K562 (cell line): ENCODE results near the gene TSPAN3. TPM values are rescaled to one million over a fixed set of nuclear protein-coding genes. Genes with fewer than 3 reads are reported as not detected.

Experiments
- ATAC-seq: fragments of 200-7000 bp; cut with Tn5 transposase; 3 replicates; pipeline ENCODE4 v1.9.1; 2020; ENCODE audit warnings: moderate library complexity
- BruUV-seq: library from RNA; stranded (reverse); fragments of 400-500 nt; replicated peaks from 2 replicates; lab custom pipeline; 2021; lab: Mats Ljungman, UMichigan
- CTCF ChIA-PET: fragments of 300-600 bp; formaldehyde crosslinking; extraction: SDS; loops from one replicate; lab custom pipeline; 2021; ENCODE audit warnings: low intra/inter-chr PET ratio; lab: Yijun Ruan, JAX
- POLR2A ChIA-PET: fragments of 300-600, 350-650 bp; sonication (Branson Sonifier 250); formaldehyde crosslinking; extraction: SDS; loops from one replicate; lab custom pipeline; 2021; ENCODE audit warnings: antibody characterized with exemption, inconsistent platforms; lab: Yijun Ruan, JAX
- DNase-seq, 4 experiments: peaks; one replicate each; pipeline versions ENCODE4 v3.0.0 to v3.0.0-alpha.2; 2011 to 2018; ENCODE audit warnings: low spot score in 3 of 4, mixed read lengths in 3 of 4; ENCODE audit errors: extremely low read depth in 1 of 4
- FAIRE-seq: peaks from 2 replicates; lab custom pipeline; 2011; peaks lifted over from hg19 to GRCh38; lab: Jason Lieb, UNC
- H2AFZ ChIP-seq: 2 replicates; pipeline ENCODE4 v1.6.0; 2011; ENCODE audit warnings: low read depth, low read length, control low read depth, inconsistent platforms
- H3K27ac ChIP-seq: fragments of 200-600 bp; 3 replicates; pipeline ENCODE4 v1.8.0; 2011; ENCODE audit warnings: low read depth, mild to moderate bottlenecking, control low read depth, inconsistent platforms, low read length, moderate library complexity, mixed read lengths; ENCODE audit errors: extremely low read depth
- H3K27me3 ChIP-seq, 2 experiments: fragments of 300-600 bp in 1 of 2; 2 replicates in 1 of 2; 3 replicates in 1 of 2; pipeline versions ENCODE4 v1.6.0 to v1.8.0; 2011; ENCODE audit warnings: inconsistent platforms in 2 of 2, low read length in 2 of 2, mild to moderate bottlenecking in 1 of 2, mixed read lengths in 1 of 2, moderate library complexity in 1 of 2; ENCODE audit not compliant: control insufficient read depth in 2 of 2, insufficient read depth in 2 of 2
- H3K36me3 ChIP-seq: fragments of 300-600 bp; 3 replicates; pipeline ENCODE4 v1.8.0; 2011; ENCODE audit warnings: mild to moderate bottlenecking, low read length, inconsistent platforms; ENCODE audit not compliant: control insufficient read depth, insufficient read depth
- H3K4me1 ChIP-seq, 2 experiments: fragments of 200-600 bp in 1 of 2; replicated peaks in 1 of 2; 2 replicates in 1 of 2; 3 replicates in 1 of 2; pipeline versions ENCODE4 v1.5.1 to v1.8.0; 2011; ENCODE audit warnings: inconsistent platforms in 2 of 2, low read length in 2 of 2, mild to moderate bottlenecking in 1 of 2, mixed read lengths in 1 of 2, moderate library complexity in 1 of 2; ENCODE audit not compliant: control insufficient read depth in 2 of 2, insufficient read depth in 2 of 2
- H3K4me2 ChIP-seq: 2 replicates; pipeline ENCODE4 v1.6.1; 2011; ENCODE audit warnings: low read length, control low read depth, inconsistent platforms, mixed read lengths; ENCODE audit not compliant: insufficient read depth
- H3K4me3 ChIP-seq: fragments of 200-600 bp; sonication (generic), shearing (Covaris generic); 2 replicates; pipeline ENCODE4 v1.5.1; 2016; ENCODE audit warnings: control low read depth, inconsistent platforms
- H3K79me2 ChIP-seq: fragments of 200-600 bp; 3 replicates; pipeline ENCODE4 v1.8.0; 2011; ENCODE audit warnings: low read length, inconsistent platforms; ENCODE audit not compliant: control insufficient read depth, insufficient read depth
- H3K9ac ChIP-seq, 2 experiments: 2 replicates each; pipeline versions ENCODE4 v1.6.0 to v1.6.1; 2011; ENCODE audit warnings: low read depth in 2 of 2, low read length in 2 of 2, control low read depth in 1 of 2, inconsistent platforms in 1 of 2, mild to moderate bottlenecking in 1 of 2, mixed read lengths in 1 of 2; ENCODE audit not compliant: insufficient read depth in 1 of 2
- H3K9me1 ChIP-seq: one replicate; pipeline ENCODE4 v1.6.0; 2011; ENCODE audit warnings: inconsistent platforms, mild to moderate bottlenecking, low read length, moderate library complexity; ENCODE audit not compliant: control insufficient read depth, insufficient read depth
- H3K9me3 ChIP-seq: replicated peaks from 2 replicates; pipeline ENCODE4 v1.5.1; 2011; ENCODE audit warnings: low read depth, low read length, inconsistent platforms; ENCODE audit not compliant: control insufficient read depth, insufficient read depth
- H4K20me1 ChIP-seq: replicated peaks from 2 replicates; pipeline ENCODE4 v1.6.1; 2011; ENCODE audit warnings: low read length, inconsistent platforms, mixed read lengths; ENCODE audit not compliant: control insufficient read depth, insufficient read depth
- BRCA1 ChIP-seq, 2 experiments: fragments of 450-650 bp in 1 of 2; sonication (generic) in 1 of 2; formaldehyde crosslinking in 1 of 2; IDR thresholded peaks; 2 replicates each; pipeline versions ENCODE4 v1.5.0 to v1.6.1; 2017 to 2020; ENCODE audit warnings: mild to moderate bottlenecking in 1 of 2, missing genetic modification reagents in 1 of 2
- CBX2 ChIP-seq: fragments of 200-600 bp; sonication (generic); IDR thresholded peaks from one replicate; pipeline ENCODE4 v1.6.1; 2012; ENCODE audit warnings: mild to moderate bottlenecking, low read length, inconsistent platforms; ENCODE audit not compliant: insufficient read depth, poor library complexity, severe bottlenecking
- HDGF ChIP-seq: fragments of 450-650 bp; IDR thresholded peaks from 2 replicates; pipeline ENCODE4 v1.6.1; 2016
- JUNB ChIP-seq: fragments of 450-650 bp; formaldehyde crosslinking; conservative IDR thresholded peaks from 2 replicates; pipeline ENCODE4 v1.4.0; 2020; ENCODE audit warnings: mild to moderate bottlenecking
- NFXL1 ChIP-seq: fragments of 450-650 bp; formaldehyde crosslinking; IDR thresholded peaks from 2 replicates; pipeline ENCODE4 v1.4.0; 2021; ENCODE audit warnings: mild to moderate bottlenecking
- PCBP2 ChIP-seq: fragments of 200-400 bp; formaldehyde crosslinking; IDR thresholded peaks from 2 replicates; pipeline ENCODE4 v1.6.1; 2018; ENCODE audit warnings: low read length, low read depth, mild to moderate bottlenecking, moderate library complexity; ENCODE audit not compliant: poor library complexity, severe bottlenecking
- RAD51 ChIP-seq: fragments of 450-650 bp; IDR thresholded peaks from 2 replicates; pipeline ENCODE4 v1.7.1; 2016; ENCODE audit warnings: low read depth, mild to moderate bottlenecking, borderline replicate concordance
- SRSF7 ChIP-seq: fragments of 200-400 bp; formaldehyde crosslinking; optimal IDR thresholded peaks from 2 replicates; pipeline ENCODE3; 2017; ENCODE audit warnings: mild to moderate bottlenecking, low read depth, low read length
- TSC22D4 ChIP-seq: fragments of 450-650 bp; IDR thresholded peaks from 2 replicates; pipeline ENCODE4 v1.6.1; 2016; ENCODE audit warnings: missing genetic modification characterization, missing biosample characterization, control low read depth
- ZC3H11A ChIP-seq: IDR thresholded peaks from 2 replicates; pipeline ENCODE4 v1.6.1; 2012; ENCODE audit warnings: low read depth, low read length, improper control_type of control experiment
- ZFP30 ChIP-seq: fragments of 250-450 bp; sonication (Bioruptor Pico); IDR thresholded peaks from 2 replicates; pipeline ENCODE4 v1.8.0; 2022; ENCODE audit warnings: moderate library complexity, mild to moderate bottlenecking, inconsistent platforms, borderline replicate concordance
- ZNF121 ChIP-seq: sonication (generic); formaldehyde crosslinking; conservative IDR thresholded peaks from 2 replicates; pipeline ENCODE4 v1.8.0; 2022; ENCODE audit warnings: missing genetic modification reagents
- ZNF354B ChIP-seq: fragments of 250-450 bp; sonication (Bioruptor Pico); IDR thresholded peaks from 2 replicates; pipeline ENCODE4 v1.4.0; 2020
- ZNF408 ChIP-seq: fragments of 250-450 bp; sonication (Bioruptor Pico); IDR thresholded peaks from 2 replicates; pipeline ENCODE4 v1.4.0; 2020; ENCODE audit warnings: low read depth, mild to moderate bottlenecking, moderate library complexity
- ZNF717 ChIP-seq: fragments of 250-450 bp; sonication (Bioruptor Pico); IDR thresholded peaks from 2 replicates; pipeline ENCODE4 v1.5.0; 2021
- WGBS: fragments of 100-300 bp; shearing (Covaris generic); methylation state at CpG from one replicate; pipeline ENCODE4 v1.1.6; 2016; ENCODE audit warnings: low coverage, mixed read lengths; ENCODE audit not compliant: insufficient coverage; ENCODE audit errors: missing lambda C conversion rate; 5-methylcytosine and 5-hydroxymethylcytosine counted together
- in situ Hi-C: fragments of 300-500 bp; cut with MboI; formaldehyde crosslinking; loops from 4 replicates; pipeline ENCODE4 v1.15.0; 2018; ENCODE audit warnings: inconsistent platforms, mixed read lengths
- intact Hi-C: fragments of 100-400 bp; cut with micrococcal nuclease; formaldehyde crosslinking; loops from 2 replicates; pipeline ENCODE4 v1.14.2; 2022
- polyA plus RNA-seq, 8 experiments: library from polyadenylated mRNA; depleted of rRNA in 4 of 8; stranded (reverse) in 5 of 8; unstranded in 3 of 8; fragments of >200 nt; fragmentation: Nextera tagmentation in 2 of 8; fragmentation: Illumina TruSeq in 1 of 8; extraction: Ambion mirVana in 2 of 8; extraction: Trizol in 1 of 8; gene quantifications; 2 replicates each; pipeline versions ENCODE4 v1.2.1 to v1.2.3, GENCODE V29; 2011 to 2014; ENCODE audit warnings: inconsistent platforms in 1 of 8, missing spikeins in 1 of 8
- total RNA-seq, 7 experiments: library from RNA; depleted of rRNA in 6 of 7; stranded (reverse); fragments of >200 nt in 6 of 7; fragmentation: Illumina TruSeq in 2 of 7; extraction: Trizol in 2 of 7; gene quantifications; 2 replicates each; pipeline versions ENCODE4 v1.2.1 to v1.2.3, GENCODE V29; 2011 to 2021; ENCODE audit warnings: low replicate concordance in 1 of 7
- TF ChIP-seq, protein P1 (sequence below), 2 experiments: fragments of 150-350 bp in 1 of 2; IDR thresholded peaks; 2 replicates each; pipeline ENCODE4 v1.6.1; 2012 to 2016; ENCODE audit warnings: low read depth in 2 of 2, low read length in 2 of 2, mild to moderate bottlenecking in 1 of 2, moderate library complexity in 1 of 2
- TF ChIP-seq, protein P2 (sequence below), 3 experiments: fragments of 200-800 bp in 1 of 3; sonication (Bioruptor generic) in 1 of 3; sonication (generic) in 1 of 3; formaldehyde crosslinking in 1 of 3; IDR thresholded peaks; 2 replicates each; pipeline versions ENCODE4 v1.6.1 to v1.8.0; 2016 to 2022; ENCODE audit warnings: mild to moderate bottlenecking in 2 of 3, missing compliant biosample characterization in 2 of 3, missing genetic modification characterization in 2 of 3, missing genetic modification reagents in 1 of 3

The TSPAN3 gene
- total and polyA plus RNA-seq, 9 of the 15 experiments (the other 6 are each of a cell fraction or from before 2014, with no cell fraction given) = 14.3 to 144 (median 71.1) TPM

- peaks cover 63% of the 10 kb centered on the region for H3K36me3 ChIP-seq
- ATAC-seq = no peak
- intact Hi-C loops = no loop called here
- H3K9me3 ChIP-seq = no peaks in the 10 kb centered on the region
- TF ChIP-seq CBX2 = no peak
- TF ChIP-seq ZNF121 (CRISPR knock-in tag) = no peak
- TF ChIP-seq ZC3H11A = no peak
- TF ChIP-seq BRCA1 (IDR thresholded peaks at IDR 0.05) = no peak
- no peak for TF ChIP-seq BRCA1 (CRISPR knock-in tag; IDR thresholded peaks at IDR 0.05)
- no peak for TF ChIP-seq TSC22D4 (tag)
- TF ChIP-seq ZNF717 = no peak
- TF ChIP-seq JUNB (CRISPR knock-in tag) = no peak
- TF ChIP-seq HDGF = no peak
- TF ChIP-seq RAD51 = no peak
- TF ChIP-seq, protein P1, sequence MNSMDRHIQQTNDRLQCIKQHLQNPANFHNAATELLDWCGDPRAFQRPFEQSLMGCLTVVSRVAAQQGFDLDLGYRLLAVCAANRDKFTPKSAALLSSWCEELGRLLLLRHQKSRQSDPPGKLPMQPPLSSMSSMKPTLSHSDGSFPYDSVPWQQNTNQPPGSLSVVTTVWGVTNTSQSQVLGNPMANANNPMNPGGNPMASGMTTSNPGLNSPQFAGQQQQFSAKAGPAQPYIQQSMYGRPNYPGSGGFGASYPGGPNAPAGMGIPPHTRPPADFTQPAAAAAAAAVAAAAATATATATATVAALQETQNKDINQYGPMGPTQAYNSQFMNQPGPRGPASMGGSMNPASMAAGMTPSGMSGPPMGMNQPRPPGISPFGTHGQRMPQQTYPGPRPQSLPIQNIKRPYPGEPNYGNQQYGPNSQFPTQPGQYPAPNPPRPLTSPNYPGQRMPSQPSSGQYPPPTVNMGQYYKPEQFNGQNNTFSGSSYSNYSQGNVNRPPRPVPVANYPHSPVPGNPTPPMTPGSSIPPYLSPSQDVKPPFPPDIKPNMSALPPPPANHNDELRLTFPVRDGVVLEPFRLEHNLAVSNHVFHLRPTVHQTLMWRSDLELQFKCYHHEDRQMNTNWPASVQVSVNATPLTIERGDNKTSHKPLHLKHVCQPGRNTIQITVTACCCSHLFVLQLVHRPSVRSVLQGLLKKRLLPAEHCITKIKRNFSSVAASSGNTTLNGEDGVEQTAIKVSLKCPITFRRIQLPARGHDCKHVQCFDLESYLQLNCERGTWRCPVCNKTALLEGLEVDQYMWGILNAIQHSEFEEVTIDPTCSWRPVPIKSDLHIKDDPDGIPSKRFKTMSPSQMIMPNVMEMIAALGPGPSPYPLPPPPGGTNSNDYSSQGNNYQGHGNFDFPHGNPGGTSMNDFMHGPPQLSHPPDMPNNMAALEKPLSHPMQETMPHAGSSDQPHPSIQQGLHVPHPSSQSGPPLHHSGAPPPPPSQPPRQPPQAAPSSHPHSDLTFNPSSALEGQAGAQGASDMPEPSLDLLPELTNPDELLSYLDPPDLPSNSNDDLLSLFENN (IDR thresholded peaks at IDR 0.05; ENCODE audit: low read depth in 2 of 2, low read length in 2 of 2) = no peak
- TF ChIP-seq, protein P2, sequence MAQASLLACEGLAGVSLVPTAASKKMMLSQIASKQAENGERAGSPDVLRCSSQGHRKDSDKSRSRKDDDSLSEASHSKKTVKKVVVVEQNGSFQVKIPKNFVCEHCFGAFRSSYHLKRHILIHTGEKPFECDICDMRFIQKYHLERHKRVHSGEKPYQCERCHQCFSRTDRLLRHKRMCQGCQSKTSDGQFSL (CRISPR knock-in tag; IDR thresholded peaks at IDR 0.05) = no peak
- TF ChIP-seq, protein P2 (tag; IDR thresholded peaks at IDR 0.05) = no peak
- no peak for TF ChIP-seq ZFP30 (CRISPR knock-in tag)
- TF ChIP-seq ZNF354B (CRISPR knock-in tag) = no peak
- TF ChIP-seq PCBP2 = no peak
- TF ChIP-seq ZNF408 (CRISPR knock-in tag) = no peak
- TF ChIP-seq SRSF7 = no peak
- TF ChIP-seq NFXL1 (CRISPR knock-in tag) = no peak
- no peak overlapping the region for H3K27ac ChIP-seq
- no peak overlapping the region for H3K4me2 ChIP-seq
- in situ Hi-C loops = no loop called here
- no peak for DNase-seq
- H3K27me3 ChIP-seq = no peaks in the 10 kb centered on the region
- H2AFZ ChIP-seq = no peak overlapping the region
- H3K9ac ChIP-seq = no peak overlapping the region
- no peaks in the 10 kb centered on the region for H3K4me1 ChIP-seq
- FAIRE-seq = no peak
- H3K79me2 ChIP-seq = no peaks in the 10 kb centered on the region
- H3K4me3 ChIP-seq = no peak overlapping the region
- ChIA-PET CTCF (no interaction called here), POLR2A (interaction anchor here (1.2 kb wide), 1 partner anchor 11 kb away, joined by 7 read pairs; no protein-coding TSS in a partner anchor)
- no peaks in the 10 kb centered on the region for H4K20me1 ChIP-seq
- H3K9me1 ChIP-seq = no peaks in the 10 kb centered on the region
- WGBS = 100% methylated on average over 1 of the region's 1 CpG
- no TSS peak for BruUV-seq
Measured at GRCh38 chr15:77048135-77048876, 22.6 kb downstream of the TSPAN3 start.
